PC-3 (cell line): ENCODE results near the gene CEP63. TPM values are rescaled to one million over a fixed set of nuclear protein-coding genes. Genes with fewer than 3 reads are reported as not detected.

Experiments
- ATAC-seq: fragments of 200-7000 bp; cut with Tn5 transposase; 2 replicates; pipeline ENCODE4 v1.9.1; 2020; ENCODE audit warnings: mild to moderate bottlenecking, moderate library complexity
- BruUV-seq: library from RNA; stranded (reverse); fragments of 400-500 nt; replicated peaks from 2 replicates; lab custom pipeline; 2021; lab: Mats Ljungman, UMichigan
- CTCF ChIA-PET: fragments of 300-600 bp; sonication (Branson Sonifier 250); formaldehyde crosslinking; loops from one replicate; lab custom pipeline; 2022; ENCODE audit warnings: antibody characterized with exemption; lab: Charles Lee
- POLR2A ChIA-PET: fragments of 300-600 bp; sonication (Branson Sonifier 250); formaldehyde crosslinking; loops from one replicate; lab custom pipeline; 2022; ENCODE audit warnings: antibody characterized with exemption; ENCODE audit not compliant: unreplicated experiment; lab: Charles Lee
- DNase-seq: peaks from one replicate; pipeline ENCODE4 v3.0.0-alpha.2; 2015
- H2AFZ ChIP-seq: fragments of 300-600 bp; sonication (generic); 2 replicates; pipeline ENCODE4 v1.6.0; 2016; ENCODE audit warnings: antibody characterized with exemption, low read length
- H3F3A ChIP-seq: fragments of 300-600 bp; sonication (generic); one replicate; pipeline ENCODE4 v1.6.0; 2017; ENCODE audit warnings: antibody characterized with exemption, low read length, control low read depth, mild to moderate bottlenecking; ENCODE audit not compliant: unreplicated experiment
- H3K27ac ChIP-seq: fragments of 300-600 bp; sonication (generic); 2 replicates; pipeline ENCODE4 v1.5.1; 2016; ENCODE audit warnings: mild to moderate bottlenecking, low read length
- H3K27me3 ChIP-seq: fragments of 300-600 bp; sonication (generic); 2 replicates; pipeline ENCODE4 v1.6.1; 2016; ENCODE audit warnings: low read length, mixed read lengths
- H3K36me3 ChIP-seq: fragments of 300-600 bp; sonication (generic); 2 replicates; pipeline ENCODE4 v1.6.1; 2016; ENCODE audit warnings: low read depth, mixed run types, low read length, mixed read lengths
- H3K4me1 ChIP-seq: fragments of 300-600 bp; sonication (generic); 2 replicates; pipeline ENCODE4 v1.5.1; 2016; ENCODE audit warnings: low read length; ENCODE audit not compliant: insufficient read depth
- H3K4me2 ChIP-seq: fragments of 300-600 bp; sonication (generic); 2 replicates; pipeline ENCODE4 v1.6.0; 2016; ENCODE audit warnings: low read length
- H3K4me3 ChIP-seq: fragments of 300-600 bp; sonication (generic); 2 replicates; pipeline ENCODE4 v1.5.1; 2016; ENCODE audit warnings: mild to moderate bottlenecking, low read length, mixed read lengths
- H3K79me2 ChIP-seq: fragments of 300-600 bp; sonication (generic); 2 replicates; pipeline ENCODE4 v1.6.1; 2017; ENCODE audit warnings: low read length, mixed read lengths
- H3K9ac ChIP-seq: fragments of 300-600 bp; sonication (generic); 2 replicates; pipeline ENCODE4 v1.6.0; 2016; ENCODE audit warnings: mild to moderate bottlenecking, low read length
- H3K9me2 ChIP-seq: fragments of 300-600 bp; sonication (generic); replicated peaks from 2 replicates; pipeline ENCODE4 v1.6.1; 2016; ENCODE audit warnings: mixed run types, low read length, mixed read lengths
- H3K9me3 ChIP-seq: fragments of 300-600 bp; sonication (generic); 2 replicates; pipeline ENCODE4 v1.6.1; 2016; ENCODE audit warnings: low read length, mixed read lengths
- H4K20me1 ChIP-seq: fragments of 300-600 bp; sonication (generic); 2 replicates; pipeline ENCODE4 v1.6.1; 2016; ENCODE audit warnings: low read length, mixed read lengths
- EZH2 ChIP-seq: fragments of 300-600 bp; sonication (generic); IDR thresholded peaks from one replicate; pipeline ENCODE4 v1.6.1; 2017; ENCODE audit warnings: antibody characterized with exemption, mild to moderate bottlenecking, low read length; ENCODE audit not compliant: unreplicated experiment
- EZH2phosphoT487 ChIP-seq: fragments of 300-600 bp; sonication (generic); IDR thresholded peaks from 2 replicates; pipeline ENCODE4 v1.6.1; 2018; ENCODE audit warnings: mild to moderate bottlenecking, antibody characterized with exemption, low read length, borderline replicate concordance
- intact Hi-C: fragments of 100-400 bp; cut with micrococcal nuclease; formaldehyde crosslinking; loops from 2 replicates; pipeline ENCODE4 v1.9.0; 2023
- total RNA-seq: library from RNA; depleted of rRNA; stranded (reverse); fragments of >200 nt; gene quantifications from 2 replicates; pipeline ENCODE4 v1.2.3, GENCODE V29; 2014
- TF ChIP-seq, protein P1 (sequence below): fragments of 300-600 bp; sonication (generic); conservative IDR thresholded peaks from 2 replicates; pipeline ENCODE4 v1.5.1; 2017; ENCODE audit warnings: antibody characterized with exemption, low read depth, mild to moderate bottlenecking, low read length

The CEP63 gene
- total RNA-seq, 1 experiment from 2014 or later = 15.4 TPM

DNA sequence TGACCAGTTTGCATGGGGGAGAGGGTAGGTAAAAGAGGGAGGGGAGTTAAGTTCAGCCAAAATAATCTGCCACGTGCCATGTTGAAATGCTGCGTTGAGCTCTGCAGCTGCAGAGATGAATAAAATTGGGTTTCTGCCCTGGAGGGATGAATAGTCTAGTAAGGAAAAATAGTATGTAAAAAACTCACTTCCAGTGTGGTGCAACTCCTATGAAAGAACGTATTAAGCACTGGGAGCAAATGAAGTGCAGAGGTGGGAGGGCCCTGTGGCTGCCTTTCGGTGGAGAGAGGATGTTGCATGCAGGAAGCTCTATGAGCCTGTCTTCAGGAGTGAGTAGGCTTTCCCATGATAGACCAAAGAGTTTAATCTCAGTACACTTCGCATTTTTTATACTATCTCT lies 8.6 kb downstream of the CEP63 start:
- no peak for DNase-seq
- TF ChIP-seq EZH2phosphoT487 = no peak
- Histone ChIP-seq H3K79me2 (peaks cover 67% of the 10 kb centered on the region), H3F3A (no peaks in the 10 kb centered on the region), H2AFZ (no peak overlapping the region), H3K4me1 (no peaks in the 10 kb centered on the region), H3K27ac (no peak overlapping the region), H3K4me3 (no peak overlapping the region), H3K27me3 (no peaks in the 10 kb centered on the region), H3K9ac (no peak overlapping the region), H3K9me2 (no peaks in the 10 kb centered on the region), H3K9me3 (no peaks in the 10 kb centered on the region), H3K36me3 (peaks cover 5% of the 10 kb centered on the region; the same call in 1 of the 2 replicates), H4K20me1 (no peaks in the 10 kb centered on the region), H3K4me2 (no peak overlapping the region)
- no TSS peak for BruUV-seq
- CTCF ChIA-PET = no interaction called here
- intact Hi-C loops = loop anchor here (5.0 kb wide), 1 partner anchor 297 kb away; no protein-coding TSS in a partner anchor
- no peak for ATAC-seq
- POLR2A ChIA-PET = no interaction called here

DNA sequence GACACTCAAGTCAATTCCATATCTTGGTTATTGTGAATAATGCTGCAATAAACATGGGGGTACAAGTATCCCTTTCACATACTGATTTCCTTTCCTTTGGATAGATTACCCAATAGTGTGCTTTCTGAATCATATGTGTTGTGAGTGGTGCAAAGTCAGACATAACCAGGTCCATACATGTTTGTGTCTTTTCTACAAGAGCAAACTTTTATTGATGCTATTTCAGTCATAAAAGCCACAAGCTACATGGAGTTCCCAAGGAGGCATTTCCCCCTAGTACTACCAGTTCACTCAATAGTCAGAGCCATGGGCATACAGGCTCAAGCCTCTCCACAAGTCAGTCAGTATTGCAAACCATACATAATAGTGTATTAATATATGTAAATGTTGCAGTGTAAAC lies 10.1 kb downstream of the CEP63 start:
- no TSS peak for BruUV-seq
- ATAC-seq (no peak), DNase-seq (no peak)
- no peak overlapping the region for H3K27ac ChIP-seq
- H3K4me1 ChIP-seq = no peaks in the 10 kb centered on the region
- ChIA-PET CTCF (no interaction called here), POLR2A (no interaction called here)
- no peaks in the 10 kb centered on the region for H4K20me1 ChIP-seq
- H3F3A ChIP-seq = no peaks in the 10 kb centered on the region
- no peaks in the 10 kb centered on the region for H3K9me3 ChIP-seq
- H3K36me3 ChIP-seq = peaks cover 5% of the 10 kb centered on the region; the same call in 1 of the 2 replicates
- no peaks in the 10 kb centered on the region for H3K27me3 ChIP-seq
- no peak overlapping the region for H3K4me2 ChIP-seq
- TF ChIP-seq, protein P1, sequence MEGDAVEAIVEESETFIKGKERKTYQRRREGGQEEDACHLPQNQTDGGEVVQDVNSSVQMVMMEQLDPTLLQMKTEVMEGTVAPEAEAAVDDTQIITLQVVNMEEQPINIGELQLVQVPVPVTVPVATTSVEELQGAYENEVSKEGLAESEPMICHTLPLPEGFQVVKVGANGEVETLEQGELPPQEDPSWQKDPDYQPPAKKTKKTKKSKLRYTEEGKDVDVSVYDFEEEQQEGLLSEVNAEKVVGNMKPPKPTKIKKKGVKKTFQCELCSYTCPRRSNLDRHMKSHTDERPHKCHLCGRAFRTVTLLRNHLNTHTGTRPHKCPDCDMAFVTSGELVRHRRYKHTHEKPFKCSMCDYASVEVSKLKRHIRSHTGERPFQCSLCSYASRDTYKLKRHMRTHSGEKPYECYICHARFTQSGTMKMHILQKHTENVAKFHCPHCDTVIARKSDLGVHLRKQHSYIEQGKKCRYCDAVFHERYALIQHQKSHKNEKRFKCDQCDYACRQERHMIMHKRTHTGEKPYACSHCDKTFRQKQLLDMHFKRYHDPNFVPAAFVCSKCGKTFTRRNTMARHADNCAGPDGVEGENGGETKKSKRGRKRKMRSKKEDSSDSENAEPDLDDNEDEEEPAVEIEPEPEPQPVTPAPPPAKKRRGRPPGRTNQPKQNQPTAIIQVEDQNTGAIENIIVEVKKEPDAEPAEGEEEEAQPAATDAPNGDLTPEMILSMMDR = no peak
- TF ChIP-seq EZH2phosphoT487 (no peak), EZH2 (no peak)
- intact Hi-C loops = no loop called here
- H3K9me2 ChIP-seq = no peaks in the 10 kb centered on the region
- no peak overlapping the region for H3K4me3 ChIP-seq
- no peak overlapping the region for H2AFZ ChIP-seq
- no peak overlapping the region for H3K9ac ChIP-seq
- peaks cover 60% of the 10 kb centered on the region for H3K79me2 ChIP-seq

DNA sequence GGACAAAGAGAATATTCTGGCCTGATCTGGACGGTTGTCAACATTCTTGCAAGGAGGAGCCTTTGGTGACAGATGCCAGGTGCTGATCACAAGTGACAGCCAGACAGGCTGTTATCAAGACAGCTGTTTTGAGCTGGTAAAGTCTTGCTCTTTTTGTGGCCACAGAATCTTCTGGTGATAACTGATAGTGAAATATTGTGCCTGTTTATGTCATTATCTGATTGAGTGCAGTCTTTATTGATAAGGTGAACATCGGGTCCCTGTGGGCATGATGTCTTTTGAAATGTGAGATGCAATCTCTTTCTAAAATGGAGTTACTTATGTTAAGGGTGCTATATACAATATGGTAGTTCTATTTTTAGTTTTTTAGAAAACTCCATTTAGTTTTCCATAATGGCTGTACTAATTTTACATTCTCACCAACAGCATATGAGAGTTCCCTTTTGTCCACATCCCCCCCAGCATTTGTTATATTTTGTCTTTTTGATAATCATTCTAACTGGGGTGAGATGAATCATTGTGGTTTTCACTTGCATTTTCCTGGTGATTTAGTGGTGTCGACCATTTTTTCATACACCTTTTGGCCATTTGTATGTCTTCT lies 10.7 kb downstream of the CEP63 start:
- no peak for TF ChIP-seq EZH2phosphoT487
- no peak for TF ChIP-seq EZH2
- TF ChIP-seq, protein P1 = no peak
- H3K9ac ChIP-seq = no peak overlapping the region
- H3K36me3 ChIP-seq = peaks cover 5% of the 10 kb centered on the region; the same call in 1 of the 2 replicates
- ATAC-seq (no peak), DNase-seq (no peak)
- H3K9me3 ChIP-seq = no peaks in the 10 kb centered on the region
- no peaks in the 10 kb centered on the region for H3K4me1 ChIP-seq
- POLR2A ChIA-PET = no interaction called here
- H3K4me2 ChIP-seq = no peak overlapping the region
- intact Hi-C loops = no loop called here
- H3K4me3 ChIP-seq = no peak overlapping the region
- no peaks in the 10 kb centered on the region for H3F3A ChIP-seq
- no peaks in the 10 kb centered on the region for H4K20me1 ChIP-seq
- H3K9me2 ChIP-seq = no peaks in the 10 kb centered on the region
- no TSS peak for BruUV-seq
- no peaks in the 10 kb centered on the region for H3K27me3 ChIP-seq
- H3K79me2 ChIP-seq = peaks cover 60% of the 10 kb centered on the region
- no peak overlapping the region for H3K27ac ChIP-seq
- CTCF ChIA-PET = no interaction called here
- no peak overlapping the region for H2AFZ ChIP-seq
